Panc1 (cell line): ENCODE data around the gene CLSTN2. TPM values are rescaled to one million over a fixed set of nuclear protein-coding genes. Genes with fewer than 3 reads are reported as not detected.

Source experiments
- ATAC-seq: fragments of 200-7000 bp; cut with Tn5 transposase; 2 replicates; pipeline ENCODE4 v1.9.1; 2020; ENCODE audit warnings: mild to moderate bottlenecking, moderate library complexity
- BruUV-seq: library from RNA; stranded (reverse); fragments of 400-500 nt; replicated peaks from 2 replicates; lab custom pipeline; 2021; lab: Mats Ljungman, UMichigan
- CTCF ChIA-PET: fragments of 300-600 bp; sonication (Branson Sonifier 250); formaldehyde crosslinking; loops from one replicate; lab custom pipeline; 2022; ENCODE audit warnings: antibody characterized with exemption; lab: Charles Lee
- POLR2A ChIA-PET: fragments of 300-600 bp; sonication (Branson Sonifier 250); formaldehyde crosslinking; loops from one replicate; lab custom pipeline; 2022; ENCODE audit warnings: antibody characterized with exemption; lab: Charles Lee
- DNase-seq: peaks from one replicate; pipeline ENCODE4 v3.0.0-alpha.2; 2010; ENCODE audit warnings: low read depth, low spot score
- H3K27ac ChIP-seq: 2 replicates; pipeline ENCODE4 v1.5.1; 2011; ENCODE audit warnings: mild to moderate bottlenecking, low read length, inconsistent platforms
- H3K27me3 ChIP-seq: fragments of 200-500 bp; sonication (Bioruptor generic); 2 replicates; pipeline ENCODE4 v1.6.0; 2014; ENCODE audit warnings: low read length, inconsistent platforms; ENCODE audit not compliant: control insufficient read depth, insufficient read depth
- H3K36me3 ChIP-seq: fragments of 200-500 bp; sonication (Bioruptor generic); 2 replicates; pipeline ENCODE4 v1.5.1; 2014; ENCODE audit warnings: inconsistent platforms, mild to moderate bottlenecking, low read length, moderate library complexity; ENCODE audit not compliant: control insufficient read depth, insufficient read depth
- H3K4me1 ChIP-seq: 2 replicates; pipeline ENCODE4 v1.5.1; 2011; ENCODE audit warnings: inconsistent platforms, mild to moderate bottlenecking, low read length, moderate library complexity; ENCODE audit not compliant: control insufficient read depth, insufficient read depth
- H3K4me3 ChIP-seq, 2 experiments: 2 replicates each; pipeline ENCODE4 v1.5.1; 2011 to 2012; ENCODE audit warnings: low read depth in 2 of 2, low read length in 2 of 2, mild to moderate bottlenecking in 2 of 2, inconsistent platforms in 1 of 2, moderate library complexity in 1 of 2
- H3K9me3 ChIP-seq: fragments of 200-500 bp; sonication (Bioruptor generic); 2 replicates; pipeline ENCODE4 v1.5.1; 2014; ENCODE audit warnings: low read depth, mild to moderate bottlenecking, inconsistent platforms, low read length, moderate library complexity; ENCODE audit not compliant: control insufficient read depth, insufficient read depth
- CTCF ChIP-seq: fragments of 450-650 bp; IDR thresholded peaks from 2 replicates; pipeline ENCODE4 v1.5.1; 2017; ENCODE audit warnings: mild to moderate bottlenecking
- POLR2AphosphoS5 ChIP-seq: IDR thresholded peaks from 2 replicates; pipeline ENCODE4 v1.6.1; 2012; ENCODE audit warnings: mild to moderate bottlenecking, low read depth, low read length, moderate library complexity
- REST ChIP-seq, 2 experiments: IDR thresholded peaks; 2 replicates each; pipeline ENCODE4 v1.6.1; 2011 to 2012; ENCODE audit warnings: low read depth in 2 of 2, control low read depth in 1 of 2, low read length in 1 of 2, mild to moderate bottlenecking in 1 of 2, moderate library complexity in 1 of 2; ENCODE audit not compliant: insufficient read depth in 1 of 2
- SIN3A ChIP-seq: IDR thresholded peaks from 2 replicates; pipeline ENCODE4 v1.6.1; 2012; ENCODE audit warnings: low read depth, mild to moderate bottlenecking, low read length, moderate library complexity, borderline replicate concordance; ENCODE audit not compliant: insufficient read depth
- TCF7L2 ChIP-seq: IDR thresholded peaks from 2 replicates; pipeline ENCODE4 v1.6.1; 2011; ENCODE audit warnings: mild to moderate bottlenecking, low read depth, low read length, inconsistent platforms
- in situ Hi-C: cut with HindIII; loops from 2 replicates; pipeline ENCODE4 v1.10.0; 2016; ENCODE audit warnings: low sequenced_read_pairs, low pct_unique_long_range_greater_than_20kb
- intact Hi-C: fragments of 100-400 bp; cut with micrococcal nuclease; formaldehyde crosslinking; loops from one replicate; pipeline ENCODE4 v1.10.0; 2022; ENCODE audit not compliant: unreplicated experiment
- total RNA-seq: library from RNA; stranded (reverse); gene quantifications from one replicate; pipeline ENCODE4 v1.2.1, GENCODE V29; 2021; ENCODE audit not compliant: unreplicated experiment

Gene CLSTN2
- total RNA-seq, 1 experiment from 2014 or later, result 0.03 TPM

- no peak for DNase-seq
- H3K9me3 ChIP-seq, result no peaks in the 10 kb centered on the region
- H3K4me3 ChIP-seq, result no peak overlapping the region
- TF ChIP-seq POLR2AphosphoS5 (no peak), TCF7L2 (no peak)
- no peak for ATAC-seq
- POLR2A ChIA-PET, result no interaction called here
- no TSS peak for BruUV-seq
- H3K27me3 ChIP-seq, result no peaks in the 10 kb centered on the region
- in situ Hi-C loops, result no loop called here
- H3K4me1 ChIP-seq, result no peaks in the 10 kb centered on the region
- intact Hi-C loops, result no loop called here
- CTCF ChIA-PET, result no interaction called here
- H3K27ac ChIP-seq, result no peak overlapping the region
- no peaks in the 10 kb centered on the region for H3K36me3 ChIP-seq
Observed at GRCh38 chr3:140597792-140598191, 662.8 kb downstream of the CLSTN2 start.

- H3K27me3 ChIP-seq, result no peaks in the 10 kb centered on the region
- H3K27ac ChIP-seq, result no peak overlapping the region
- intact Hi-C loops, result no loop called here
- DNase-seq (no peak), ATAC-seq (no peak)
- POLR2A ChIA-PET, result no interaction called here
- H3K4me3 ChIP-seq, result no peak overlapping the region
- in situ Hi-C loops, result no loop called here
- no peaks in the 10 kb centered on the region for H3K4me1 ChIP-seq
- TF ChIP-seq SIN3A (no peak), TCF7L2 (no peak), REST (IDR thresholded peaks at IDR 0.05; ENCODE audit: insufficient read depth in 1 of 2, low read depth in 2 of 2, low read length in 1 of 2) (no peak), CTCF (no peak)
- BruUV-seq, result no TSS peak
- H3K36me3 ChIP-seq, result no peaks in the 10 kb centered on the region
- H3K9me3 ChIP-seq, result no peaks in the 10 kb centered on the region
- CTCF ChIA-PET, result no interaction called here
Observed at GRCh38 chr3:140599009-140599408, 664.0 kb downstream of the CLSTN2 start.

GRCh38 chr3:140599496-140599895 lies 664.5 kb downstream of the CLSTN2 start:
- no peak for ATAC-seq

More at GRCh38 chr3:140599496-140599895, 664.5 kb downstream of the CLSTN2 start:
- no peaks in the 10 kb centered on the region for H3K27me3 ChIP-seq
- H3K4me1 ChIP-seq, result no peaks in the 10 kb centered on the region
- no peak overlapping the region for H3K27ac ChIP-seq
- CTCF ChIA-PET, result no interaction called here
- TF ChIP-seq REST (IDR thresholded peaks at IDR 0.05; ENCODE audit: insufficient read depth in 1 of 2, low read depth in 2 of 2, low read length in 1 of 2) (no peak), POLR2AphosphoS5 (no peak), SIN3A (no peak), TCF7L2 (no peak), CTCF (no peak)
- no peak for DNase-seq
- in situ Hi-C loops, result no loop called here
- intact Hi-C loops, result no loop called here
- H3K4me3 ChIP-seq, result no peak overlapping the region
- no peaks in the 10 kb centered on the region for H3K36me3 ChIP-seq
- no peaks in the 10 kb centered on the region for H3K9me3 ChIP-seq
- POLR2A ChIA-PET, result no interaction called here
- no TSS peak for BruUV-seq
